ENCODE data around the gene PCAT6.

GRCh38 chr1:202770135-202770534 lies 40.6 kb upstream of the PCAT6 start:
- TF ChIP-seq POLR2AphosphoS5 (IDR thresholded peaks at IDR 0.05; ENCODE audit: low read depth, low read length) (no peak), CTCF (IDR thresholded peaks at IDR 0.05) (no peak), REST (IDR thresholded peaks at IDR 0.05; ENCODE audit: insufficient read depth in 1 of 2, low read depth in 2 of 2, low read length in 1 of 2) (no peak), SIN3A (IDR thresholded peaks at IDR 0.05; ENCODE audit: borderline replicate concordance, insufficient read depth, low read depth, low read length) (no peak), TCF7L2 (IDR thresholded peaks at IDR 0.05; ENCODE audit: low read depth, low read length) (no peak)

All from Panc1 (cell line).